ENCODE data around the gene TFAM.

The TFAM gene

DNA sequence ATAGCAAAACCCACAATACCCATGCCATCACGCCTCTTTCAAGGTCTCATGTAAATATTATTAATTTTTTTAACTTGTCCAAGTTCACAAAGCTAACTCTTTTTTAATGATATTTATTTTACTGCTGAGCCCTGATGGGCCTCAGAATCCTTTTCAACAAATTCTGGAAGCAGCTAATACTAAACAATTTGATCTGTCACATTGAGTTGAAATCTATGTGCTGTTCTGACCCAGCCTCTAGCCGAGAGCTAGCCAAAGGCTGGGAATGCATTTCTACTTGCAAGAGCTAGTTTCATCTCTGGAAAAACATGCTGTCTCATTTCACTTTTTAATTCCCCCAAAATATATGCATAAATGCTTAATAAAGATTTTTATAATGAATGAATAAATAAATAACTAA lies 47.9 kb downstream of the TFAM start:
- no peak for DNase-seq (ENCODE audit: low read depth in 2 of 2)

DNA sequence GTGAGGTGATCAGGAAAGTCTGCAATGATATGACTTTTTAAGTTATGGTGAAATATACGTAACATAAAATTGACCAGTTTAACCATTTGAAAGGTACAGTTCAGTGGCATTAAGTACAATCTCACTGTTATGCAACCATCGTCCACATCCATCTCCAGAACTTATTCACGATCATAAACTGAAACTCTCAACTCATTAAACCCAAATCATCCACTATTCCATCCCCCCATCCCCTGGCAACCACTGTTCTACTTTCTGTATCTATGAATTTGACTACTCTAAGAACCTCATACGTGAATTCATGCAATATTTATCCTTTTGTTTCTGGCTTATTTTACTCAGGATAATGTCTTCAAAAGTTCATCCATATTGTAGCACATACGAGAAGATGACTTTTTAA lies 48.4 kb downstream of the TFAM start:
- DNase-seq (ENCODE audit: low read depth in 2 of 2), result no peak

- DNase-seq (ENCODE audit: low read depth in 2 of 2), result peak in 1 of 2 donors; percentile 5
Observed at GRCh38 chr10:58435297-58435985, 50.2 kb downstream of the TFAM start.

DNA sequence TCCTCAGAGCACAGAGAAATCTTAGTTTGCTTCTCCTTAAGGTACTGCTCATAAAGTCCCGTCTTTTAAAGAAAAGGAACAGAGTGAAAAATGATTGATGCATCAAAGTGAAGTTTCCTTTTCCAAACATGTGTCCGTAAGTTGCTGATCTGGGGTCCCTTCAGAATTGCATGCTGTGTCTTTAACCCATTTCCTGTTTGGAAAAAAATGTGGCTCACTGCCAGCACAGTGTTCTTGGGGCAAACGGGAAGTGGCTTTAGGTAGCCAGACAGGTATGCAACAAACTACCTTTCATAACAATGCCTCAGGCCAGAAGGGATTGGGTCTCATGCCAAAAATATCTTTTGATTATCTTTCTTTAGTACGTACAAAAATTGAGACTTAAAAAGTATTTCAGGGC lies 50.9 kb downstream of the TFAM start:
- no peak for DNase-seq (ENCODE audit: low read depth in 2 of 2)

DNA sequence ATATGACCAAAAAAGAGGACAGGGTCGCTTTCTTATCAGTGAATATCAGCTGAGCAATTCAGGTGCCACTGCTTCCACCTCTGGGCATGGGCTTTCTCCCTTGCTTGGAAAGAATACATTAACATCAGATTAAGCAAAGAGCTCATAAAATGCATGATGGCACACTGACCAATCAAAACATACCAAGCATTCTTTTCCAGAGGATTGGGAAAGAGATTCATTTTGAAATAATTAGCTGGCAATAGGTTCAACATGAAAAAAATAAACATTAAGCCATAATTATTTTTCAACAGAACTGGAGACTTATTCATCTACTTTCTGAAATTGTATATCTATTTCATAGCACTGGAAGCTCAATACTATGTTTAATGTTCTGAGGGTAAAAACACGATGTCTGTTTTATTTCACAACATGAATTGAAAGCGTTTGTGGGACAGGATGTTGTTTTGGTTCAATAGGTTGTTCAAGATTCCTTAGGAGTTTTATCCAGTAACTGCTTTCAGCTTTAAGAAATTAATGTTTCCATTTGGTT lies 53.2 kb downstream of the TFAM start:
- no peak for DNase-seq (ENCODE audit: low read depth in 2 of 2)

DNA sequence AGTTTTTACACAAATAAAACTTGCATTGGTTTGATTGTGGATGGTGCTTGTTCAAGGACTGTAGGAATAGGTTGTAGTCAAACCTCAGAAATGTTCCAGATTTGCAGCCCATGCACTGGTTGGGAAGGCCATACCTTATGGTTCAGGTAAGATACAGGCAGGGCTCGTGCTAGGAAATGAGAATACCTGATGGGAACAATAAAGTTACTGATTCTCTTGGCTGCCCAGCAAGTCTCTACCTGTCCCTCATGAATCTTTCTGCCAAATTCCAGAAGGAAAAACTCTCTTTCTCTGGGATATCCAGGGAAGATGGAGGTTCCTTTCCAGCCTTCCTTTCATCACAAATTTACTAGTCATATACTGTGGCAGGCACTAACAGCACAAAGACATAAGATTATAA lies 53.8 kb downstream of the TFAM start:
- DNase-seq (ENCODE audit: low read depth in 2 of 2), result no peak

DNA sequence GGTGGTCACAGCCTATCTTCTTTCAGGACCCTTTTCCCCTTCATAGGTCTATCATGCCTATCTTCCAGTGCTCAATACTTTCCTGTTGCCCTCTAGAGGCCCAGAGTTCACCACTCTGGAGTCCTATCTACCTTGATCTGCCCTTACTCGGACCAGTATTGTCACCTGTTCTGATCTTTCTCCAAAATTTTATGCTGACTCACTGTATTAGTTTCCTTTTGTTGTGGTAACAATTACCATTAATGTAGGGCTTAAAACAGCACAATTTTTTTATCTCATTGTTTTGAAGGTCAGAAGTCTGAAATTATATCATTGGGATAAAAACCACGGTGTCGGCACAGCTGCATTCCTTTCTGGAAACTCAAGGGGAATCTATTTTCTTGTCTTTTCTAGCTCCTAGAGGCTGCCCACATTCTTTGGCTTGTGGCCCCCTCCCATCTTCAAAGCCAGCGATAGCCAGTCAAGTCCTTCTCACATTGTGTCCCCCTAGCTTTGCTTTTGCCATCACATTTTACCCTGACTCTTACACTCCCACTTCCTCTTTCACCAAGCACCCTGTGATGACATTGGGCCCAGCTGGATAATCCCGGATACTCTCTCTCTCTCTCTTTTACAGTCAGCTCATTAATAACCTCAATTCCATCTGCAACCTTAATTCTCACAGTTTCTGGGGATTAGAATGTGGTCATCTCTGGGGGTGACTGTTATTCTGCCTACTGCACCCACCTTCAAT lies 54.6 kb downstream of the TFAM start:
- no peak for DNase-seq (ENCODE audit: low read depth in 2 of 2)

DNA sequence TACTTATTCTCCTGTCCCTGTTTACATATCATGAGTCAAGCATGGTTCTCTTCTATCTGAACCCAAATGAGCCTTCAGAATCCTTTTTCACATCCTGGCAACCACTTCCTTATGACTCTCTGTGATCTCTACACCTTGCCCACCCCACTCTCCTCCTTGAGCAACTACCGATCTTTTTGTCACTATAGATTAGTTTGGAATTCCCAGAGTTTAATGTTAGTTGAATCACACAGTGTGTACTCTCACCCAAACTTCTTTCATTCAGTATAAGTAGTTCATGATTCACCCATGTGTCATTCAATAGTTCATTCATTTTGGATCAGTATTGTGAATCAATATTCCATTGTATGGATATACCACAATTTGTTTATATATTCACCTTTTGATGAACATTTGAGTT lies 55.3 kb downstream of the TFAM start:
- DNase-seq (ENCODE audit: low read depth in 2 of 2), result no peak

DNA sequence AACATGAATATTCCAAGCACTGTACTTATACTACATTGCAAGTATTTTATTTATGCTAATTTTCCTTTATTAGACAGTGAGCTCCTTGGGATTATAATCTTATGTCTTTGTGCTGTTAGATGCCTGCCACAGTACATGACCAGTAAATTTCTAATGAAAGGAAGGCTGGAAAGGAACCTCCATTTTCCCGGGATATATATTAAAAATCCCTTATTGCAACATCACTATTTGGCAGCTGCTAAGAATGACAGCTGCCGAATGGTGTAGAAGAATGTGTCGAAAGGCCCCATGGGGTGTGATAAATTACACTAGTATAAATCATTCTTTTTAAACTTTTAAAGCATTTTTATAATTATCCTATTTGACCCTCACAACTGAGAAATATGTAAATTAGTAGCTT lies 59.1 kb downstream of the TFAM start:
- DNase-seq (ENCODE audit: low read depth in 2 of 2), result no peak

- no peak for DNase-seq (ENCODE audit: low read depth in 2 of 2)
Observed at GRCh38 chr10:58444876-58445275, 59.7 kb downstream of the TFAM start.

DNA sequence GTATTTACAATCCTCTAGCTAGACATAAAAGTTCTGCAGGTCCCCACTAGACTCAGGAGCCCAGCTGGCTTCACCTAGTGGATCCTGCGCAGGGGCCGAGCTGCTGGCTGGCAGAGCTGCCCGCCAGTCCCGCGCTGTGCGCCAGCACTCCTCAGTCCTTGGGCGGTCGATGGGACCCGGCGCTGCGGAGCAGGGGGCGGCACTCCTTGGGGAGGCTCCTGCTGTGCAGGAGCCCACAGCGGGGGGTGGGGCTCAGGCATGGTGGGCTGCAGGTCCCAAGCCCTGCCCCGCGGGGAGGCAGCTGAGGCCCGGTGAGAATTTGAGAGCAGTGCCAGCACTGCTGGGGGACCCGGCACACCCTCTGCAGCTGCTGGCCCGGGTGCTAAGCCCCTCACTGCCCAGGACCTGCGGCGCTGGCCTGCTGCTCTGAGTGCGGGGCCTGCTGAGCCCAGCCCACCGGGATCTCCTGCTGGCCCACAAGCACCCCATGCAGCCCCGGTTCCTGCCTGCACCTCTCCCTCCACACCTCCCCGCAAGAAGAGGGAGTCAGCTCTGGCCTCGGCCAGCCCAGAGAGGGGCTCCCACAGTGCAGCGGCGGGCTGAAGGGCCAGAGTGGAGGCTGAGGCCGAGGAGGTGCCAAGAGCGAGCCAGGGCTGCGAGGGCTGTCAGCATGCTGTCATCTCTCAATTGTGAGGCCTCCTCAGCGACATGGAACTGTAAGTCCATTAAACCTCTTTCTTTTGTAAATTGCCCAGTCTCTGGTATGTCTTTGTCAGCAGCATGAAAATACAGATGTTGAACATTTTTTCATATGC lies 63.1 kb downstream of the TFAM start:
- DNase-seq (ENCODE audit: low read depth in 2 of 2), result no peak
